H1 (cell line): ENCODE measurements around the gene SLC51B. TPM values are rescaled to one million over a fixed set of nuclear protein-coding genes. Genes with fewer than 3 reads are reported as not detected.

ENCODE experiments used
- CTCF ChIA-PET: fragments of 300-600 bp; sonication (Branson Sonifier 250); formaldehyde crosslinking; loops from one replicate; lab custom pipeline; 2021; ENCODE audit not compliant: partially characterized antibody; lab: Charles Lee
- POLR2A ChIA-PET: fragments of 300-600 bp; sonication (Branson Sonifier 250); formaldehyde crosslinking; loops from one replicate; lab custom pipeline; 2021; ENCODE audit warnings: inconsistent platforms; ENCODE audit not compliant: partially characterized antibody; lab: Charles Lee
- DNase-seq, 2 experiments: peaks; one replicate each; pipeline versions ENCODE4 v3.0.0 to v3.0.0-alpha.2; 2010 to 2022; ENCODE audit warnings: low spot score in 2 of 2, low read depth in 1 of 2, mixed read lengths in 1 of 2
- FAIRE-seq: peaks from 2 replicates; lab custom pipeline; 2011; peaks lifted over from hg19 to GRCh38; lab: Jason Lieb, UNC
- H2AFZ ChIP-seq: 2 replicates; pipeline ENCODE4 v1.8.1; 2012; ENCODE audit warnings: low read length, inconsistent platforms
- H2AK5ac ChIP-seq: 2 replicates; pipeline ENCODE4 v1.6.1; 2013; ENCODE audit warnings: low read depth, low read length
- H2BK120ac ChIP-seq: replicated peaks from 2 replicates; pipeline ENCODE3; 2013; ENCODE audit warnings: low read depth, low read length, inconsistent platforms
- H2BK12ac ChIP-seq: 2 replicates; pipeline ENCODE4 v1.6.1; 2013; ENCODE audit warnings: low read depth, low read length
- H2BK15ac ChIP-seq: 2 replicates; pipeline ENCODE4 v1.6.1; 2013; ENCODE audit warnings: low read length
- H2BK20ac ChIP-seq: 2 replicates; pipeline ENCODE4 v1.6.1; 2013; ENCODE audit warnings: low read length
- H2BK5ac ChIP-seq: 2 replicates; pipeline ENCODE4 v1.6.1; 2013; ENCODE audit warnings: low read depth, low read length
- H3K14ac ChIP-seq: 2 replicates; pipeline ENCODE4 v1.6.1; 2013; ENCODE audit warnings: inconsistent platforms; ENCODE audit not compliant: insufficient read length
- H3K18ac ChIP-seq: 2 replicates; pipeline ENCODE4 v1.6.1; 2013; ENCODE audit warnings: low read length; ENCODE audit errors: extremely low read depth
- H3K23ac ChIP-seq: 2 replicates; pipeline ENCODE4 v1.6.1; 2013; ENCODE audit warnings: inconsistent platforms; ENCODE audit not compliant: insufficient read length
- H3K23me2 ChIP-seq: 2 replicates; pipeline ENCODE4 v1.6.1; 2013; ENCODE audit warnings: low read depth, low read length
- H3K27ac ChIP-seq: 2 replicates; pipeline ENCODE4 v1.6.1; 2011; ENCODE audit warnings: low read depth, low read length, inconsistent platforms
- H3K27me3 ChIP-seq, 4 experiments: replicated peaks in 1 of 4; 1 replicate in 1 of 4; 2 replicates in 3 of 4; pipeline versions ENCODE4 v1.6.1 to v1.8.1; 2011 to 2013; ENCODE audit warnings: low read length in 3 of 4, mild to moderate bottlenecking in 3 of 4, inconsistent platforms in 2 of 4, mixed read lengths in 2 of 4, moderate library complexity in 1 of 4; ENCODE audit not compliant: control insufficient read depth in 3 of 4, insufficient read depth in 3 of 4; ENCODE audit errors: extremely low read depth in 1 of 4
- H3K36me3 ChIP-seq, 4 experiments: 2 replicates each; pipeline versions ENCODE4 v1.6.1 to v1.8.1; 2011 to 2013; ENCODE audit warnings: mild to moderate bottlenecking in 4 of 4, low read length in 3 of 4, moderate library complexity in 2 of 4, control low read depth in 1 of 4, inconsistent platforms in 1 of 4; ENCODE audit not compliant: insufficient read depth in 4 of 4, control insufficient read depth in 2 of 4
- H3K4ac ChIP-seq: replicated peaks from 2 replicates; pipeline ENCODE3; 2013; ENCODE audit warnings: low read length, low read depth, mixed read lengths, inconsistent platforms; ENCODE audit not compliant: insufficient read length
- H3K4me1 ChIP-seq, 4 experiments: replicated peaks in 1 of 4; 1 replicate in 1 of 4; 2 replicates in 3 of 4; pipeline versions ENCODE4 v1.6.1 to v1.8.1; 2011 to 2013; ENCODE audit warnings: low read length in 3 of 4, inconsistent platforms in 2 of 4, mixed read lengths in 1 of 4; ENCODE audit not compliant: insufficient read depth in 4 of 4, control insufficient read depth in 3 of 4
- H3K4me2 ChIP-seq, 2 experiments: 2 replicates each; pipeline versions ENCODE4 v1.6.1 to v1.8.1; 2011 to 2013; ENCODE audit warnings: low read depth in 2 of 2, low read length in 2 of 2, control low read depth in 1 of 2, inconsistent platforms in 1 of 2, mild to moderate bottlenecking in 1 of 2; ENCODE audit not compliant: insufficient read depth in 1 of 2
- H3K4me3 ChIP-seq, 4 experiments: fragments of 200-600, 300-600 bp in 1 of 4; sonication (generic), shearing (Covaris generic), sonication (Bioruptor Twin) in 1 of 4; 2 replicates each; pipeline versions ENCODE4 v1.5.1 to v1.8.1; 2011 to 2016; ENCODE audit warnings: low read length in 4 of 4, low read depth in 3 of 4, control low read depth in 2 of 4, inconsistent platforms in 2 of 4, mild to moderate bottlenecking in 2 of 4, mixed read lengths in 1 of 4, moderate library complexity in 1 of 4; ENCODE audit not compliant: insufficient read depth in 2 of 4; ENCODE audit errors: extremely low read depth in 1 of 4
- H3K56ac ChIP-seq: replicated peaks from 2 replicates; pipeline ENCODE3; 2013; ENCODE audit warnings: low read depth, mild to moderate bottlenecking, mixed read lengths, low read length, inconsistent platforms; ENCODE audit not compliant: insufficient read length
- H3K79me1 ChIP-seq: 2 replicates; pipeline ENCODE4 v1.6.1; 2013; ENCODE audit warnings: low read depth, low read length, control low read depth
- H3K79me2 ChIP-seq, 2 experiments: 2 replicates each; pipeline versions ENCODE4 v1.6.1 to v1.8.1; 2012 to 2013; ENCODE audit warnings: low read length in 2 of 2, mild to moderate bottlenecking in 2 of 2, inconsistent platforms in 1 of 2; ENCODE audit not compliant: insufficient read depth in 2 of 2, control insufficient read depth in 1 of 2
- H3K9ac ChIP-seq, 4 experiments: replicated peaks in 1 of 4; 1 replicate in 1 of 4; 2 replicates in 3 of 4; pipeline versions ENCODE4 v1.6.1 to v1.8.1; 2011 to 2013; ENCODE audit warnings: low read depth in 3 of 4, low read length in 3 of 4, control low read depth in 2 of 4, mild to moderate bottlenecking in 2 of 4, moderate library complexity in 2 of 4, inconsistent platforms in 1 of 4; ENCODE audit errors: extremely low read depth in 1 of 4
- H3K9me3 ChIP-seq, 2 experiments: 2 replicates each; pipeline versions ENCODE4 v1.6.1 to v1.8.1; 2012 to 2013; ENCODE audit warnings: mild to moderate bottlenecking in 2 of 2, moderate library complexity in 2 of 2, control low read depth in 1 of 2, inconsistent platforms in 1 of 2, low read depth in 1 of 2, low read length in 1 of 2, mixed read lengths in 1 of 2; ENCODE audit not compliant: insufficient read depth in 2 of 2
- H4K20me1 ChIP-seq, 2 experiments: replicated peaks in 1 of 2; 2 replicates each; pipeline versions ENCODE3 to v1.8.1; 2011 to 2013; ENCODE audit warnings: inconsistent platforms in 2 of 2, low read length in 2 of 2, mild to moderate bottlenecking in 1 of 2; ENCODE audit not compliant: insufficient read depth in 2 of 2, control insufficient read depth in 1 of 2
- H4K5ac ChIP-seq: 2 replicates; pipeline ENCODE4 v1.6.1; 2013; ENCODE audit warnings: low read length, low read depth, mixed read lengths, inconsistent platforms; ENCODE audit not compliant: insufficient read length
- H4K8ac ChIP-seq: 2 replicates; pipeline ENCODE4 v1.8.0; 2013; ENCODE audit warnings: mild to moderate bottlenecking, moderate library complexity, low read length, inconsistent platforms; ENCODE audit not compliant: insufficient read depth; ENCODE audit errors: extremely low read depth
- H4K91ac ChIP-seq: replicated peaks from 2 replicates; pipeline ENCODE3; 2013; ENCODE audit warnings: low read length, mixed read lengths, inconsistent platforms; ENCODE audit not compliant: insufficient read length
- CBX5 ChIP-seq: fragments of 300-800, 300-1000 bp; sonication (generic); IDR thresholded peaks from 2 replicates; pipeline ENCODE4 v1.7.1; 2016; ENCODE audit warnings: antibody characterized with exemption, low read length, low read depth
- CHD1 ChIP-seq: IDR thresholded peaks from 2 replicates; pipeline ENCODE4 v1.6.1; 2012; ENCODE audit warnings: low read depth, low read length, improper control_type of control experiment
- EP300 ChIP-seq, 2 experiments: IDR thresholded peaks; 1 replicate in 1 of 2; 2 replicates in 1 of 2; pipeline ENCODE4 v1.6.1; 2011 to 2012; ENCODE audit warnings: low read depth in 2 of 2, low read length in 2 of 2, mild to moderate bottlenecking in 2 of 2, borderline replicate concordance in 1 of 2, inconsistent platforms in 1 of 2, moderate library complexity in 1 of 2
- KDM1A ChIP-seq: fragments of 200-600, 300-600 bp; sonication (generic); IDR thresholded peaks from 2 replicates; pipeline ENCODE4 v1.7.1; 2016; ENCODE audit warnings: mild to moderate bottlenecking, low read length, borderline replicate concordance
- KDM4A ChIP-seq: IDR thresholded peaks from one replicate; pipeline ENCODE4 v1.7.1; 2012; ENCODE audit warnings: low read depth, mild to moderate bottlenecking, moderate library complexity, low read length, inconsistent platforms; ENCODE audit not compliant: severe bottlenecking
- NRF1 ChIP-seq: IDR thresholded peaks from 2 replicates; pipeline ENCODE4 v1.6.1; 2011; ENCODE audit warnings: mild to moderate bottlenecking, low read depth, low read length, improper control_type of control experiment
- RAD21 ChIP-seq, 2 experiments: IDR thresholded peaks in 1 of 2; conservative IDR thresholded peaks in 1 of 2; 2 replicates each; pipeline ENCODE4 v1.6.1; 2011; ENCODE audit warnings: low read depth in 2 of 2, low read length in 2 of 2, improper control_type of control experiment in 1 of 2, inconsistent platforms in 1 of 2, mild to moderate bottlenecking in 1 of 2, moderate library complexity in 1 of 2
- RNF2 ChIP-seq: fragments of 200-900, 300-1000 bp; sonication (generic); IDR thresholded peaks from 2 replicates; pipeline ENCODE4 v1.7.1; 2016; ENCODE audit warnings: borderline replicate concordance, low read depth, mild to moderate bottlenecking, antibody characterized with exemption, low read length; ENCODE audit not compliant: poor library complexity, severe bottlenecking; ENCODE audit errors: missing control alignments
- SIN3A ChIP-seq, 2 experiments: IDR thresholded peaks in 1 of 2; conservative IDR thresholded peaks in 1 of 2; 2 replicates each; pipeline ENCODE4 v1.6.1; 2011 to 2012; ENCODE audit warnings: low read length in 2 of 2, improper control_type of control experiment in 1 of 2, low read depth in 1 of 2, mild to moderate bottlenecking in 1 of 2
- SIX5 ChIP-seq: IDR thresholded peaks from 2 replicates; pipeline ENCODE4 v1.6.1; 2011; ENCODE audit warnings: mild to moderate bottlenecking, low read depth, low read length
- SP2 ChIP-seq: IDR thresholded peaks from 2 replicates; pipeline ENCODE4 v1.6.1; 2012; ENCODE audit warnings: mild to moderate bottlenecking, low read length, inconsistent platforms
- SRF ChIP-seq: IDR thresholded peaks from 2 replicates; pipeline ENCODE4 v1.6.1; 2011; ENCODE audit warnings: mild to moderate bottlenecking, low read depth, low read length, moderate library complexity
- TAF7 ChIP-seq: optimal IDR thresholded peaks from 2 replicates; pipeline ENCODE3; 2011; ENCODE audit warnings: low read depth, mild to moderate bottlenecking, inconsistent platforms, low read length, moderate library complexity, borderline replicate concordance
- WGBS, 2 experiments: shearing (Covaris generic) in 1 of 2; methylation state at CpG; one replicate each; pipeline versions ENCODE4 v1.1.6 to v1.1.7; 2013 to 2015; ENCODE audit warnings: low lambda C conversion rate in 2 of 2, mixed read lengths in 2 of 2, inconsistent platforms in 1 of 2, low coverage in 1 of 2, missing lambda C conversion rate in 1 of 2; ENCODE audit not compliant: insufficient replicate concordance in 2 of 2, insufficient coverage in 1 of 2, insufficient read length in 1 of 2; ENCODE audit errors: extremely low coverage in 1 of 2, missing lambda C conversion rate in 1 of 2; 5-methylcytosine and 5-hydroxymethylcytosine counted together
- polyA plus RNA-seq, 7 experiments: library from polyadenylated mRNA; depleted of rRNA in 3 of 7; stranded (reverse) in 5 of 7; unstranded in 2 of 7; fragments of >200 nt in 5 of 7; fragments of 200-250 nt in 2 of 7; gene quantifications; 1 replicate in 5 of 7; 2 replicates in 1 of 7; 4 replicates in 1 of 7; pipeline versions ENCODE4 v1.2.1 to v1.2.3, GENCODE V29; 2011 to 2013; ENCODE audit warnings: missing spikeins in 2 of 7, mixed read lengths in 2 of 7
- total RNA-seq: library from RNA; stranded (reverse); fragmentation: NEBNext Ultra II Directional; extraction: Animal tissue kit (Norgen Biotek cat#: 25700); gene quantifications from 2 replicates; pipeline ENCODE4 v1.2.1, GENCODE V29; 2021

The SLC51B gene
- total and polyA plus RNA-seq, 2 of the 8 experiments (the other 6 are each of a cell fraction or from before 2014, with no cell fraction given), result not detected

DNA sequence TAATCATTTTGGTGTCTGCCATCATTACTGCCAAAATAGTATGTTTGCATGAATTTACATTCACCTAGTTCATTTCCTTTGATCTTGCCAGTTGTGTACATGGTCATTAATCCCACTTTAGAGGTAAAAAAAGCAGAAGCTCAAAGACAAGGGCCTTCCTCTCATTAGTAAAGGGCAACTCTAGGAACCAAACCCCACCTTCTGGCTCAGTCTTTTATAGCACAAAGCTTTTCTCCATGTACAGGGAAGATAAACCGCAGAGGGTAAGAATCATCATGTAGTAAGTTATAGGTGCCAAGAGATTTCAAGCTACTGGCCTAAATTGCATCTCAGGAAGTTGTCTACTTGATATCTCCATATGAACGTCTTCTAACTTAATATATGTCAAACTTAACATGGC lies 36.2 kb upstream of the SLC51B start:
- Histone ChIP-seq H3K4me2 (no peak overlapping the region), H3K23me2 (no peaks in the 10 kb centered on the region), H3K27ac (no peak overlapping the region), H4K91ac (no peak overlapping the region), H3K56ac (no peak overlapping the region), H3K79me2 (no peaks in the 10 kb centered on the region), H2AFZ (no peak overlapping the region), H3K23ac (no peak overlapping the region), H3K79me1 (no peaks in the 10 kb centered on the region), H3K14ac (no peak overlapping the region), H4K20me1 (no peaks in the 10 kb centered on the region), H3K9ac (no peak overlapping the region), H3K4me3 (no peak overlapping the region), H4K8ac (no peak overlapping the region), H3K4me1 (0 out of 7 replicates have a peak, but pooled peaks cover 0 to 3% (median 0%) of the 10 kb centered on the region in 4 experiments), H3K4ac (no peak overlapping the region), H2BK20ac (no peak overlapping the region), H3K18ac (no peak overlapping the region), H3K36me3 (peaks cover 2 to 13% (median 10%) of the 10 kb centered on the region in 4 experiments; a peak in 7 of 8 replicates), H4K5ac (no peak overlapping the region), H3K9me3 (no peaks in the 10 kb centered on the region), H3K27me3 (no peaks in the 10 kb centered on the region), H2BK120ac (no peak overlapping the region), H2BK12ac (no peak overlapping the region), H2AK5ac (no peak overlapping the region), H2BK5ac (no peak overlapping the region), H2BK15ac (no peak overlapping the region)
- 75% methylated on average over 2 of the region's 2 CpGs; no CpG with 5 or more reads in 1 of the 2 experiments for WGBS, 2 experiments
- DNase-seq (no peak), FAIRE-seq (peak; percentile 76)
- POLR2A ChIA-PET, result interaction anchor here (0.6 to 2.4 kb wide), 6 partner anchors 8 to 621 kb away, joined by 3 to 7 read pairs (median 3); no protein-coding TSS in a partner anchor
- CTCF ChIA-PET, result interaction anchor here (0.6 to 1.8 kb wide), 21 partner anchors 9 to 792 kb away, joined by 3 to 15 read pairs (median 4); partner anchors contain the start of gene SPG21
- TF ChIP-seq SP2 (no peak), SIX5 (no peak), EP300 (IDR thresholded peaks at IDR 0.05; ENCODE audit: borderline replicate concordance in 1 of 2, low read depth in 2 of 2, low read length in 2 of 2) (no peak), NRF1 (no peak), CHD1 (no peak), RAD21 (IDR thresholded peaks at IDR 0.05 in 1 of 2, conservative IDR thresholded peaks at IDR 0.05 in 1 of 2; ENCODE audit: low read depth in 2 of 2, low read length in 2 of 2) (peak; percentile 41 to 55), KDM1A (no peak), TAF7 (no peak), KDM4A (no peak), CBX5 (no peak), SRF (no peak), RNF2 (no peak), SIN3A (conservative IDR thresholded peaks at IDR 0.05 in 1 of 2, IDR thresholded peaks at IDR 0.05 in 1 of 2; ENCODE audit: low read depth in 1 of 2, low read length in 2 of 2) (no peak)
